CD4-positive, alpha-beta T cell (primary cell): ENCODE measurements around the gene TIRAP. TPM values are rescaled to one million over a fixed set of nuclear protein-coding genes. Genes with fewer than 3 reads are reported as not detected.

Experiments used
- ATAC-seq: fragments of 200-7000 bp; cut with Tn5 transposase; one replicate; pipeline ENCODE4 v1.10.0; 2022; ENCODE audit warnings: mild to moderate bottlenecking; ENCODE audit not compliant: poor library complexity
- CTCF ChIA-PET: fragments of 350-600 bp; sonication (Branson Sonifier 250); formaldehyde crosslinking; loops from one replicate; lab custom pipeline; 2021; ENCODE audit warnings: antibody characterized with exemption, inconsistent platforms; lab: Charles Lee
- POLR2A ChIA-PET: fragments of 350-600 bp; sonication (Branson Sonifier 250); formaldehyde crosslinking; loops from one replicate; lab custom pipeline; 2021; ENCODE audit warnings: antibody characterized with exemption, inconsistent platforms; lab: Charles Lee
- DNase-seq, 14 experiments: peaks; one replicate each; pipeline ENCODE4 v3.0.0-alpha.2; 2013 to 2020; ENCODE audit warnings: mixed read lengths in 2 of 14
- H3K27ac ChIP-seq, 2 donors: one replicate each; pipeline versions ENCODE4 v1.5.1 to v1.7.0; 2013; ENCODE audit warnings: low read length in 2 of 2, low read depth in 1 of 2, mild to moderate bottlenecking in 1 of 2
- H3K27me3 ChIP-seq, 2 experiments: 1 replicate in 1 of 2; 2 replicates in 1 of 2; pipeline versions ENCODE4 v1.6.1 to v1.7.0; 2013; ENCODE audit warnings: low read length in 2 of 2, control low read depth in 1 of 2, mild to moderate bottlenecking in 1 of 2, moderate library complexity in 1 of 2; ENCODE audit not compliant: insufficient read depth in 2 of 2, control insufficient read depth in 1 of 2
- H3K36me3 ChIP-seq: one replicate; pipeline ENCODE4 v1.6.1; 2013; ENCODE audit warnings: low read length, control low read depth; ENCODE audit not compliant: insufficient read depth
- H3K4me1 ChIP-seq: one replicate; pipeline ENCODE4 v1.6.1; 2013; ENCODE audit warnings: low read length, control low read depth; ENCODE audit not compliant: insufficient read depth
- H3K4me3 ChIP-seq: one replicate; pipeline ENCODE4 v1.5.1; 2013; ENCODE audit warnings: mild to moderate bottlenecking, low read length, moderate library complexity
- H3K9me3 ChIP-seq, 2 experiments: 1 replicate in 1 of 2; 2 replicates in 1 of 2; pipeline versions ENCODE4 v1.6.1 to v1.7.0; 2013; ENCODE audit warnings: low read length in 2 of 2, mild to moderate bottlenecking in 2 of 2, control low read depth in 1 of 2, moderate library complexity in 1 of 2; ENCODE audit not compliant: control insufficient read depth in 1 of 2, insufficient read depth in 1 of 2
- H3K27ac Mint-ChIP-seq: one replicate; pipeline ENCODE4 v1.8.0; 2020; ENCODE audit warnings: mixed read lengths
- H3K27me3 Mint-ChIP-seq: one replicate; pipeline ENCODE4 v1.8.0; 2021; ENCODE audit warnings: mixed read lengths
- H3K36me3 Mint-ChIP-seq: one replicate; pipeline ENCODE4 v1.8.0; 2021; ENCODE audit warnings: low read depth, mixed read lengths
- H3K4me1 Mint-ChIP-seq: one replicate; pipeline ENCODE4 v1.8.0; 2021; ENCODE audit warnings: low read depth, mixed read lengths
- H3K4me3 Mint-ChIP-seq: one replicate; pipeline ENCODE4 v1.8.0; 2020; ENCODE audit warnings: mild to moderate bottlenecking, mixed read lengths
- H3K9me3 Mint-ChIP-seq: one replicate; pipeline ENCODE4 v1.8.0; 2020; ENCODE audit warnings: mixed read lengths
- intact Hi-C, 2 experiments: fragments of 100-400 bp; cut with DNase I in 1 of 2; cut with micrococcal nuclease in 1 of 2; formaldehyde crosslinking; loops; one replicate each; pipeline versions ENCODE4 v1.15.1 to v1.9.0; 2023 to 2025; cut with DNase I, micrococcal nuclease
- total RNA-seq, 174 experiments: library from RNA in 2 of 174; stranded (reverse) in 2 of 174; gene quantifications; one replicate each; pipeline ENCODE4 v1.2.3 and lab custom pipeline; 2021 to 2026
- TF ChIP-seq, protein P1 (sequence below): fragments of 200-600 bp; IDR thresholded peaks from one replicate; pipeline ENCODE4 v1.8.0; 2022; ENCODE audit warnings: antibody characterized with exemption, mild to moderate bottlenecking

TIRAP gene
- total RNA-seq, 2 experiments from 2014 or later: 7.7 to 7.9 TPM

DNA sequence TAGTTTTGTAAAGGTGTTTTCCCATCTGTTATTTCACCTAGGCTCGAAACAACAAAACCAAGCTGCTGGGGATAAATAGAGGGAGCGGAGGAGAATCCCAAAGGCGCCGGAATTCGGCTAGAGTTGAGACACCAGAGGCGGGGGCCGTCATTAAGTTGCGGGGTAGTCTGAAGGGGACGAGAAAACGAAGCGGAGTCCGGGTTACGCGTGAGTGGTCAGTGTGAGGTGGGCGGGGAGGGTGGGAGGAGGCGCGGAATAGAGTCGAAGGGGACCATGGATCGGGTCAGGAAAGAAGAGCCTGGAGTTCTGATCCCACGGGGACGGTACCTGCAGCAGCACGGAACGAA is 14.6 kb upstream of the TIRAP start:
- ChIA-PET CTCF (interaction anchor here (0.6 to 1.0 kb wide), 2 partner anchors 15 to 212 kb away, joined by 3 read pairs; no protein-coding TSS in a partner anchor), POLR2A (interaction anchor here (1.0 to 3.2 kb wide), 13 partner anchors 8 to 699 kb away, joined by 3 to 77 read pairs (median 6); partner anchors contain the start of genes DCPS, EI24, FAM118B and HYLS1)
- H3K27me3 Mint-ChIP-seq: no peaks in the 10 kb centered on the region
- TF ChIP-seq, protein P1, sequence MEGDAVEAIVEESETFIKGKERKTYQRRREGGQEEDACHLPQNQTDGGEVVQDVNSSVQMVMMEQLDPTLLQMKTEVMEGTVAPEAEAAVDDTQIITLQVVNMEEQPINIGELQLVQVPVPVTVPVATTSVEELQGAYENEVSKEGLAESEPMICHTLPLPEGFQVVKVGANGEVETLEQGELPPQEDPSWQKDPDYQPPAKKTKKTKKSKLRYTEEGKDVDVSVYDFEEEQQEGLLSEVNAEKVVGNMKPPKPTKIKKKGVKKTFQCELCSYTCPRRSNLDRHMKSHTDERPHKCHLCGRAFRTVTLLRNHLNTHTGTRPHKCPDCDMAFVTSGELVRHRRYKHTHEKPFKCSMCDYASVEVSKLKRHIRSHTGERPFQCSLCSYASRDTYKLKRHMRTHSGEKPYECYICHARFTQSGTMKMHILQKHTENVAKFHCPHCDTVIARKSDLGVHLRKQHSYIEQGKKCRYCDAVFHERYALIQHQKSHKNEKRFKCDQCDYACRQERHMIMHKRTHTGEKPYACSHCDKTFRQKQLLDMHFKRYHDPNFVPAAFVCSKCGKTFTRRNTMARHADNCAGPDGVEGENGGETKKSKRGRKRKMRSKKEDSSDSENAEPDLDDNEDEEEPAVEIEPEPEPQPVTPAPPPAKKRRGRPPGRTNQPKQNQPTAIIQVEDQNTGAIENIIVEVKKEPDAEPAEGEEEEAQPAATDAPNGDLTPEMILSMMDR: no peak
- peak overlapping the region; percentile 96 for H3K4me3 ChIP-seq
- H3K4me1 Mint-ChIP-seq: peaks cover 38% of the 10 kb centered on the region
- H3K27ac ChIP-seq: peak overlapping the region; percentile 56 to 92
- peak overlapping the region; percentile 96 for H3K27ac Mint-ChIP-seq
- H3K27me3 ChIP-seq: no peaks in the 10 kb centered on the region
- no peaks in the 10 kb centered on the region for H3K9me3 ChIP-seq
- peaks cover 45% of the 10 kb centered on the region for H3K36me3 ChIP-seq
- DNase-seq (no peak), ATAC-seq (no peak)
- H3K4me1 ChIP-seq: peaks cover 30% of the 10 kb centered on the region
- intact Hi-C loops: loop anchor here (1.0 to 5.0 kb wide), 8 partner anchors 14 to 696 kb away; partner anchors contain the start of genes DCPS (in 2 of the 2), DDX25 (in 1 of the 2), FAM118B (in 1 of the 2) and HYLS1 (in 1 of the 2)
- no peaks in the 10 kb centered on the region for H3K9me3 Mint-ChIP-seq
- peaks cover 81% of the 10 kb centered on the region for H3K36me3 Mint-ChIP-seq
- peak overlapping the region; percentile 100 for H3K4me3 Mint-ChIP-seq

DNA sequence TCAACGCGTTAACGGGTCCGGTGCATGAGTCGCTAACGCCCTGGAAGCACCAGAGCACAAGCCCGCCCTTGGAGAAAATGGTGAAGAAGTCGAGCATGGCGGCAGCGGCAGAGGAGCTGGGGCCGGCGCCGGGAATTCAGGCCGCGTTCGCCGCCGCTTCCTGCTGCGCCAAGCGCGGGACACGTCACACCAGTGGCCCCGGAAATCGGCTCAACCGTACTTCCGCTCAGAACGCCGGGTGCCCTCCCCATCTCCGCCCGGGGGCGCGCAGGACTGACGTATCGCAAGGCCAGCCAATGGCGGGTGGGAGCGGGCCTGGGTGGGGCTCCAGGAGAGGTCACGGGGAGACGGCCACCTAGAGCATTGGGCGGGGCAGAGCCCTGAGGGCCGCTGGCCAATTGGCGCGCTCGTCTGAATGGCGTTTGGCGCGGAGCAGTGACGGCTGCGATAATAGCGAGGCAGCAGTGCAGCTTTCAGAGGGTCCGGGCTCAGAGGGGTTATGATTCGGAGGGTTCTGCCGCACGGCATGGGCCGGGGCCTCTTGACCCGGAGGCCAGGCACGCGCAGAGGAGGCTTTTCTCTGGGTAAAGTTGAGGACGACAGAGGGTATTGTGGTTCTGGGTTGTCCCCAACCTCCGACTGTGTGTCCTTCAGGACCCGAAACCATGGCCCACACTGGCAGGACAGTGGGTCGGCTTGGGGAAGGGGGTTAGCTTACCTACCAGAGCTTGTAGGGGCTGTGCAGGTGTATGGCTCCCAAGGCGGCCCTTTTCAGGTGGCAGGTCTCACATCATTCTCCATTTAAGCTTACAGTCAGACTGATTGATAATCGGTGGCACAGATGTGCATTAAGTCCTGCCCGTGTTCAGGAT is 13.9 kb upstream of the TIRAP start, which contains the start of the genes FOXRED1 and SRPRA:
FOXRED1 (plus strand) TSS at position 447 of the 872 bp plus-strand sequence; CDS start at position 500, 53 bp downstream.
SRPRA (minus strand) TSS at position 188 of the 872 bp plus-strand sequence; CDS start at position 97, 91 bp downstream.
- H3K4me3 ChIP-seq: peak within 1 kb of the TSS; percentile 96
- ChIA-PET CTCF (interaction anchor here (0.6 to 1.2 kb wide), 4 partner anchors 14 to 212 kb away, joined by 3 to 4 read pairs (median 4); partner anchors contain the start of gene DCPS), POLR2A (interaction anchor here (1.0 to 3.2 kb wide), 15 partner anchors 9 to 699 kb away, joined by 3 to 77 read pairs (median 6); partner anchors contain the start of genes DCPS, EI24, FAM118B and HYLS1)
- no peaks in the 10 kb centered on the region for H3K9me3 ChIP-seq
- no peaks in the 10 kb centered on the region for H3K27me3 Mint-ChIP-seq
- peaks cover 30% of the 10 kb centered on the region for H3K4me1 ChIP-seq
- peak within 1 kb of the TSS; percentile 71 to 95 for H3K27ac ChIP-seq
- ATAC-seq: peak; percentile 98
- peaks cover 45% of the 10 kb centered on the region for H3K36me3 ChIP-seq
- H3K36me3 Mint-ChIP-seq: peaks cover 78% of the 10 kb centered on the region
- intact Hi-C loops: loop anchor here (1.0 to 5.0 kb wide), 8 partner anchors 13 to 697 kb away; partner anchors contain the start of genes DCPS (in 2 of the 2), DDX25 (in 1 of the 2), FAM118B (in 1 of the 2) and HYLS1 (in 1 of the 2)
- peaks cover 38% of the 10 kb centered on the region for H3K4me1 Mint-ChIP-seq
- DNase-seq: peak; percentile 99 to 100 (median 100)
- no peaks in the 10 kb centered on the region for H3K27me3 ChIP-seq
- H3K27ac Mint-ChIP-seq: peak within 1 kb of the TSS; percentile 96
- H3K4me3 Mint-ChIP-seq: peak within 1 kb of the TSS; percentile 100
- TF ChIP-seq, protein P1: no peak
- H3K9me3 Mint-ChIP-seq: no peaks in the 10 kb centered on the region

DNA sequence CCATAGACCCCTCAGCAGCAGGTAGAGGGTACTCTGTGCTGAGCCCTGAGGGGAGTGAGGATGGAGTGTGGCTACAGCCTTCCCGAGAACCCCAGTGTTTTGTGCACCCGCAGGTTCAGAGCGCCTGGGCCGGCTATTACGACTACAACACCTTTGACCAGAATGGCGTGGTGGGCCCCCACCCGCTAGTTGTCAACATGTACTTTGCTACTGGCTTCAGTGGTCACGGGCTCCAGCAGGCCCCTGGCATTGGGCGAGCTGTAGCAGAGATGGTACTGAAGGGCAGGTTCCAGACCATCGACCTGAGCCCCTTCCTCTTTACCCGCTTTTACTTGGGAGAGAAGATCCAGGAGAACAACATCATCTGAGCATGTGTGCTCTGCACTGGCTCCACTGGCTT is 5.6 kb upstream of the TIRAP start:
- POLR2A ChIA-PET: no interaction called here
- Mint-ChIP-seq H3K27me3 (no peaks in the 10 kb centered on the region), H3K4me3 (no peak overlapping the region), H3K9me3 (no peaks in the 10 kb centered on the region), H3K4me1 (peaks cover 33% of the 10 kb centered on the region), H3K36me3 (peaks cover 48% of the 10 kb centered on the region), H3K27ac (no peak overlapping the region)
- ATAC-seq: no peak
- DNase-seq: no peak
- TF ChIP-seq, protein P1: no peak
- Histone ChIP-seq H3K4me3 (no peak overlapping the region), H3K27me3 (no peaks in the 10 kb centered on the region), H3K36me3 (peaks cover 32% of the 10 kb centered on the region), H3K9me3 (no peaks in the 10 kb centered on the region), H3K27ac (no peak overlapping the region), H3K4me1 (peaks cover 29% of the 10 kb centered on the region)
- CTCF ChIA-PET: no interaction called here
- intact Hi-C loops: no loop called here
